Stimulated activated naive CD8-positive, alpha-beta T cell treated with anti-CD3 and anti-CD28 coated beads, Interleukin-15, amount 100 ng/mL, for 72 hours (primary cell): ENCODE data around the gene RNF222.
A peak's percentile ranks its signal among the peaks of the same experiment; 100 is the strongest.

Source experiments
- ATAC-seq: fragments of 150-1000 bp; cut with Tn5 transposase; 2 replicates; pipeline ENCODE4 v1.10.0; 2021; ENCODE audit warnings: mild to moderate bottlenecking, moderate library complexity
- DNase-seq, 2 donors: peaks; one replicate each; pipeline ENCODE4 v3.0.0; 2021 to 2022
- H3K27ac Mint-ChIP-seq, 2 donors: one replicate each; pipeline ENCODE4 v1.8.0; 2022; ENCODE audit warnings: mild to moderate bottlenecking in 2 of 2, mixed read lengths in 2 of 2, moderate library complexity in 2 of 2
- H3K27me3 Mint-ChIP-seq: one replicate; pipeline ENCODE4 v1.8.0; 2022; ENCODE audit warnings: mixed read lengths
- H3K4me1 Mint-ChIP-seq: one replicate; pipeline ENCODE4 v1.8.0; 2022; ENCODE audit warnings: mild to moderate bottlenecking, mixed read lengths
- H3K4me3 Mint-ChIP-seq, 2 donors: one replicate each; pipeline ENCODE4 v1.8.0; 2022; ENCODE audit warnings: mild to moderate bottlenecking in 2 of 2, mixed read lengths in 2 of 2, moderate library complexity in 1 of 2
- H3K9me3 Mint-ChIP-seq, 2 donors: one replicate each; pipeline ENCODE4 v1.8.0; 2022; ENCODE audit warnings: mixed read lengths in 2 of 2

Gene RNF222

DNA sequence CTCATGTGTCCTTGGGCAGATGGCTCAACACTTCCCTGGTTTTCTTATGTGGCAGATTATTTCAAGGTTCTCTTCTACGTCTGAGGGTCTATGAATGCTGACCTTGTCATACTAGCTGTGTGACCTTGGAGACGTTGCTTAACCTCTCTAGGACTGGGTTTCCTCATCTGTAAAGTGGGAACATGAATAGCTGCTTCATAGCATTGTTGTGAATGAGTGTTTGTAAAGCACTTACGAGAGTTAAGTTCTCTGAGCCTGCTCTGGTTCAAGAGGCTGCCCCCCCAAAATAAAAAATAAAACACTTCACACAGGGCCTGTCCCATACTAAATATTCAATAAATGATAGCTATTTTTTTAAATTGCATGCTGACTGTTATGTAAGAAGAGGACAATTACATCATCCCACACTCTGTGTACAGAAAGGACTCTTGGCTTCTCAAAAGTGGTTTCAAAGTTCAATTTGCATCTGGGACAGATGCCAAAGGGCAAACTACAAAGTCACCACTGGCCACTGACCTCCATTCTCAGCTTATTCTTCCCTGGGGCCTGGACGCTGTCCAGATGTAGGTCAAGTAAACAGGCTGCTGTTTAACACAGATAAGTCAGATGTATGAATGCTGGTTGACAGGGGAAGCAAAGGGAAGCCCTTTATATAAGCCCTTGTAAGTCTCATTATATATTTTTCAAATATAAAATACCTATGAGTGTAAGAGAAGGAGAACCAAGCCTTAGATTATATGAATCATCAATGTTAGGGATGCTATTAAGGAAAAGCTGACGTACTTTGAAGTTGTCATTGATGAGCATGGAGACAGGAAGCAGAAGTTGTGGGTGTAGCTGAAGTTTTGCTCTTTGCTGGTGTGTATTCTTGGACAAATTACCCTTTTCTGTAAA is 22.7 kb upstream of the RNF222 start:
- H3K27me3 Mint-ChIP-seq = peaks cover 62% of the 10 kb centered on the region
- H3K27ac Mint-ChIP-seq = no peak overlapping the region
- ATAC-seq = no peak
- no peaks in the 10 kb centered on the region for H3K4me1 Mint-ChIP-seq
- H3K9me3 Mint-ChIP-seq = no peaks in the 10 kb centered on the region
- no peak for DNase-seq
- no peak overlapping the region for H3K4me3 Mint-ChIP-seq

DNA sequence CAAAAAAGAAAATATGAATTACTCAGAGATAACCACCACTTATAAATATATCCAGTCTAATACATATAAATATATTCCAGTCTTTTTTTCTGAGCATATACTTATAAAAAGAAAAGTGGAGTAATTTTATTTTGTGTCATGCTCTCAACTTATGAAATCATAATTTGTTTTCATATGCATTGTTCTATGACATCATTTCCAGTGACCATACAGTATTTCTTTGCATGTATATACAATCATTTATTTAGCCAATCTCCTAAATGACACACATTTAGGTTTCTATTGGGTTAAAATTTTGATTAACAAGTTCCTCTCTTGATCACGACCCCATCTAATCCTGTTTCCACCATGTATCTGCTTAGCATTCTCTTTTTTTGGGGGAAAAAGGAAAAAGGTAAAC is 21.7 kb upstream of the RNF222 start:
- Mint-ChIP-seq H3K27me3 (peaks cover 54% of the 10 kb centered on the region), H3K4me1 (no peaks in the 10 kb centered on the region)

GRCh38 chr17:8418471-8418870 is 20.8 kb upstream of the RNF222 start:
- Mint-ChIP-seq H3K4me3 (no peak overlapping the region), H3K27me3 (peaks cover 50% of the 10 kb centered on the region), H3K9me3 (no peaks in the 10 kb centered on the region), H3K4me1 (peaks cover 1% of the 10 kb centered on the region), H3K27ac (peak overlapping the region in 1 of 2 donors; percentile 26)
- DNase-seq (no peak), ATAC-seq (no peak)

More for the DNA sequence above, 21.7 kb upstream of the RNF222 start:
- no peak overlapping the region for H3K27ac Mint-ChIP-seq
- no peak overlapping the region for H3K4me3 Mint-ChIP-seq
- DNase-seq (no peak), ATAC-seq (no peak)
- H3K9me3 Mint-ChIP-seq = no peaks in the 10 kb centered on the region

DNA sequence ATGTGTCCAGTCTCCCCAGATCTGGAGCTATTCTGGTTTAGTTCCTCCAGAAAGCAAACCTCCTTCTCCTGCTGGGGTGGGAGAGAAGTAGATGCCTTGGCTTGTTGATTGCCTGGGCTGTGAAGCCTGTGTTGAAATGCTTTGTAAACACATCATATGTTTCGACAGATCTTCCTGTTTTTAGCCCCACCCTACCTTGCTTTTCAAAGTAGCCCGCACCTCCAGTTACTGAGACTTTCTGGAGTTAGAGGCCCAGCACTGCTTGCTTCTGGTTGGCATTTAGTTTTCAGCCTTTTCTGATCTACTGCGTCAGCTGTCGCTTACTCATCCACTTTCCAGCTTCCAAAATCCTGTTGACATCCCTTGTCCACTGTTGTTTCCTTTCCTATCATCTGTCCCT is 20.2 kb upstream of the RNF222 start:
- DNase-seq (no peak), ATAC-seq (no peak)
- Mint-ChIP-seq H3K4me1 (peaks cover 8% of the 10 kb centered on the region), H3K27me3 (peaks cover 43% of the 10 kb centered on the region), H3K27ac (no peak overlapping the region), H3K9me3 (no peaks in the 10 kb centered on the region), H3K4me3 (no peak overlapping the region)

GRCh38 chr17:8413938-8414337 is 16.3 kb upstream of the RNF222 start:
- H3K27ac Mint-ChIP-seq = no peak overlapping the region
- no peak for ATAC-seq
- DNase-seq = no peak
- peaks cover 18% of the 10 kb centered on the region for H3K4me1 Mint-ChIP-seq
- no peaks in the 10 kb centered on the region for H3K9me3 Mint-ChIP-seq
- peaks cover 38% of the 10 kb centered on the region for H3K27me3 Mint-ChIP-seq
- H3K4me3 Mint-ChIP-seq = no peak overlapping the region

DNA sequence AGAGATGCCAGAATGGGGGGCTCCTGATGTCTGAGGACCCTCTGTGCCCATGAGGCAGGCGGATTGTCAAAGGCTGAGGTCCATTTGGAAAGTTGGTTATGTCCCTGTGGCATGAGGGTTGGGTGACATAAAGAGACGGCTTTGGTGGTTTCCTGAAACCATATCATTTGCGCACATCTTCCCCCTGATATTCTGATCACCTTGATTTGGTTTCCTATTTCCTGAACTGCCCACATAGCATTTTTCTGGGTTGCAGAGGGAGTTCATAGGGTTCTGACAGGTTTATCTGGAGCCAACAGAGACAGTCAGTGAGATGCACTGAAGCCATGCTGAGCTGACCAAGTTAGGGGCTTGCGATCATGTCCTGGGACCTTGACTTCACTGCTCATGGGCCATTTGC is 15.7 kb upstream of the RNF222 start:
- no peak for DNase-seq
- Mint-ChIP-seq H3K4me3 (no peak overlapping the region), H3K27me3 (peaks cover 37% of the 10 kb centered on the region), H3K4me1 (peaks cover 21% of the 10 kb centered on the region), H3K27ac (no peak overlapping the region), H3K9me3 (no peaks in the 10 kb centered on the region)
- ATAC-seq = peak; percentile 31

DNA sequence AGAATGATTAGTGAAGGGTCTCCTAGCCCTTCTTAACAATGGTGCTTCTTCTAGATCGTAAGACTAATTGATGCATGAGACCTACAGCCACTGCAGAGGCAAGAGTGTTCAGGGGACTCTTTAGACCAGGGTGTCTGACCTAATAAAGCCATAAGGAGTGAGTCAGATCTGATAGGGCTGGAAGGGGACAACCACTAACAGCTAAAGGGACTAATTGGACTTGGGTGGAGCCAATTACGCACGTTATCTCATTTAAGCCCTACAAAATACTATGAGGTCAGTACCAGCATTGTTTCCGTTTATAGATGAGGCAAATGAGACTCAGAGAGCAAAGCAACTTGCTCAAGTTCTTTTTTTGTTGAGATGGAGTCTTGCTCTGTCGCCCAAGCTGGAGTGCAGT is 14.5 kb upstream of the RNF222 start:
- Mint-ChIP-seq H3K4me1 (peaks cover 25% of the 10 kb centered on the region), H3K27ac (peak overlapping the region in 1 of 2 donors; percentile 84), H3K9me3 (no peaks in the 10 kb centered on the region), H3K27me3 (peaks cover 30% of the 10 kb centered on the region), H3K4me3 (no peak overlapping the region)
- no peak for ATAC-seq
- no peak for DNase-seq

DNA sequence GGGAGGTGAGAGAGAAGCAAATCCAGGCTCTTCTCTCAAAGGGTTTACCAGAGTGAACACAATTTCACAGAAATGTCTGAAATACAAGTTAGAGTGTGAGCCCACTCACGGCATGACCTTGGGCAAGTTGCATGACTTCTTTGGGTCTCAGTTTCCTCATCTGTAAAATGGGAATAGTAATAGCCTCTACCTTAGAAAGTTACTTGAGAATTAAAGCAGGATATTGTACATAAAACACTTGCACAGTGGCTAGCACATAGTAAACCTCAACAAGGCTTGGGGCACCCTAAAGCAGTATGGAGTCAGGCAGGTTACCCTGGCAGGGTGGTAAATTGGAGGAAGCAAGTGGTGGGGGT is 13.2 kb upstream of the RNF222 start:
- no peak overlapping the region for H3K27ac Mint-ChIP-seq
- DNase-seq = no peak
- H3K27me3 Mint-ChIP-seq = peaks cover 20% of the 10 kb centered on the region
- H3K9me3 Mint-ChIP-seq = no peaks in the 10 kb centered on the region
- H3K4me1 Mint-ChIP-seq = peaks cover 25% of the 10 kb centered on the region
- H3K4me3 Mint-ChIP-seq = no peak overlapping the region
- ATAC-seq = no peak

GRCh38 chr17:8409966-8410882 is 12.6 kb upstream of the RNF222 start:
- DNase-seq = peak; percentile 62 to 67
- peaks cover 20% of the 10 kb centered on the region for H3K27me3 Mint-ChIP-seq
- no peaks in the 10 kb centered on the region for H3K9me3 Mint-ChIP-seq
- H3K27ac Mint-ChIP-seq = peak overlapping the region in 1 of 2 donors; percentile 53
- H3K4me1 Mint-ChIP-seq = peaks cover 25% of the 10 kb centered on the region
- ATAC-seq = peak; percentile 73
- no peak overlapping the region for H3K4me3 Mint-ChIP-seq

DNA sequence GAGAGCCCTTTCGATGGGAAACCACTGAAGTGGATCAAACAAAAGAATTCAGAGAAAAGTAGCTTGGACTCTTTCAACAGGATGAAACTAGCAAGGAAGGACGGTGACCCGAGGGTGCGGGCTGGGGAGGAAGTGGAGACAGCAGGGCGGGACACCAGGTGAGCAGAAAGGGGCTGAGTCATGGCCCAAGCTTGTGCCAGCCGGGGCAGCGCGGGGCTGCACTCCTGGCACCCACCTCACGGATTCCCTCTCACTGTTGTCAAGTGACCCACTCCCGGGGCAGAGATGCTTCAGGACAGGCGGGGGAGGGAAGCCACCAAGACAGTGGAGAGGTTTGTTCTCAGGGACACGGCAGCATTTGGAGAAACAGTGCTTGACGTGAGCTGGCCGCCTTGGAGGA is 10.7 kb upstream of the RNF222 start:
- Mint-ChIP-seq H3K4me3 (no peak overlapping the region), H3K27ac (peak overlapping the region in 1 of 2 donors; percentile 90), H3K27me3 (peaks cover 20% of the 10 kb centered on the region), H3K9me3 (no peaks in the 10 kb centered on the region), H3K4me1 (peaks cover 23% of the 10 kb centered on the region)
- DNase-seq (no peak), ATAC-seq (no peak)

DNA sequence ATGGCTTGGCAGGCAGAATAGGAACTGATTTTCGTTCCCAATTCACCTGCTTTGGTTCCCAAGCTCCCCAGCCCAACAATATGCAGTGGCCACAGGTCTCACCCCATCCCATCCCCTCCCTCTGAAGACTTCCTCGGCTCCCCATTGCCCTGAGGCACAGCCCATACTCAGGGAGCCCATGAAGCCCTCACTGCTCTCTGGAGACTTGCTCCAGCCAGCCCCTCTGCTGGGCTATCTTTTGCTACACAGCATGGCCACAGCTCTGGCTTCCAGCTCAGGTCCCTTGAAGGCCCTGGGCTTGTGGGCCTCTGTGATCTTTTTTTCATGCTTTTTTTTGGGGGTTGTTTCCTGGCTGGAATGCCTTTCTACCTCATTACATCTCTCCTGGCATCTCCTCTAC is 8.5 kb upstream of the RNF222 start:
- H3K4me1 Mint-ChIP-seq = peaks cover 16% of the 10 kb centered on the region
- H3K9me3 Mint-ChIP-seq = no peaks in the 10 kb centered on the region
- ATAC-seq (no peak), DNase-seq (no peak)
- no peak overlapping the region for H3K27ac Mint-ChIP-seq
- no peak overlapping the region for H3K4me3 Mint-ChIP-seq
- peaks cover 16% of the 10 kb centered on the region for H3K27me3 Mint-ChIP-seq

DNA sequence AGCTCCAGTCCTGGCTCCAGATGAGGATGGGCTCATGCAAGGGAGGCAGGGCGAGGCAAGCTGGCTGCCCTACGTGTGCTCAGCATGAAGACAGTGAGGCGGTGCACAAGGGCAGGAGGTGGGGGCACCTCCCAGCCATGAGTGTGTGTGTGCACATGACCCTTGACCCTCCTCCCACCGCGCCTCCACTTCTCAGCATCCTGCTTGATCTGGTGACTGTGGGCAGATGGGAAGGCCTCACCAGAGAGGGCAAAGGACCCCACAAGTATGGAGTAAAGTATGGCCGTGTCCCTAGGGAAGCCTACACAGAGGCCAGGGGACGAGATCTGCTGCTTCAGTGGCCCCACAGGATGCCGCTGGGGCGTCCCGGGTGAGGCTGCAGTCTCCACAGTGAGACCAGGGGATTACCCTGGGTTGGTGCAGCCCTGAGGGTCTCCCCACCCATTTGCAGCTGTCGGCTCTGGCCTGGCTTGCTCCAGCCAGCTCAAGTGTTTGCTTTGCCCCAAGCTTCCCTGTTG is 7.9 kb upstream of the RNF222 start:
- Mint-ChIP-seq H3K27me3 (peaks cover 18% of the 10 kb centered on the region), H3K27ac (no peak overlapping the region), H3K4me1 (peaks cover 15% of the 10 kb centered on the region), H3K4me3 (no peak overlapping the region), H3K9me3 (no peaks in the 10 kb centered on the region)
- no peak for ATAC-seq
- no peak for DNase-seq

- peaks cover 18% of the 10 kb centered on the region for H3K27me3 Mint-ChIP-seq
- H3K9me3 Mint-ChIP-seq = no peaks in the 10 kb centered on the region
- H3K4me3 Mint-ChIP-seq = no peak overlapping the region
- no peak overlapping the region for H3K27ac Mint-ChIP-seq
- peaks cover under 1% of the 10 kb centered on the region for H3K4me1 Mint-ChIP-seq
- DNase-seq = no peak
- ATAC-seq = no peak
These were observed 5.4 kb upstream of the RNF222 start for GRCh38 chr17:8402921-8403536.

- H3K4me1 Mint-ChIP-seq = no peaks in the 10 kb centered on the region
- H3K27me3 Mint-ChIP-seq = peaks cover 23% of the 10 kb centered on the region
- ATAC-seq = no peak
- H3K4me3 Mint-ChIP-seq = no peak overlapping the region
- H3K9me3 Mint-ChIP-seq = no peaks in the 10 kb centered on the region
- DNase-seq = no peak
- H3K27ac Mint-ChIP-seq = no peak overlapping the region
These were observed 3.5 kb upstream of the RNF222 start for GRCh38 chr17:8401107-8401506.

DNA sequence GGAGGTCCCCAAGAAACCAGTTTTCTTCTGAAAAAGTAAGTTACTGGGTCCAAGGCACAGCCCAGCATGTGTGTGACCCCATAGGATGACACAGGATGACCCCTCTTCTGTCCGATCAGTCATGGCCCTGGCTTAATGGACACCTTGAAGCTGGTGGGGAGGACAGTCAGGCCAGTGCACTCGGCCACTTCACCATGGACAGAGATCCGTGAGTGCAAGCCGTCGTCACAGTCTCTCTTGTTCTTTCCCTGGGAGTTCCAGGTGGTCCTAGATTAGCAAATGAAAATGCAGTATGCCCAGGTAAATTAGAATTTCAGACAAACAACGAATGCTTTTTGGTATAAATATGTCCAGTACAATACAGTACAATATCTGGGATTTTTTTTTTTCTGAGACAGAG is 1.4 kb upstream of the RNF222 start:
- no peak for DNase-seq
- no peak for ATAC-seq
- Mint-ChIP-seq H3K4me1 (peaks cover 2% of the 10 kb centered on the region), H3K4me3 (no peak overlapping the region), H3K27me3 (peaks cover 23% of the 10 kb centered on the region), H3K27ac (no peak overlapping the region), H3K9me3 (peaks cover 0 to 8% of the 10 kb centered on the region in 2 donors)
